Measurements from ENCODE around the gene CISH. TPM values are rescaled to one million over a fixed set of nuclear protein-coding genes. Genes with fewer than 3 reads are reported as not detected.

The CISH gene
- total RNA-seq, 3 donors from 2014 or later (not counting 1 experiment from before 2014, with no cell fraction given), result 2.4 to 23.6 (median 11.3) TPM

DNA sequence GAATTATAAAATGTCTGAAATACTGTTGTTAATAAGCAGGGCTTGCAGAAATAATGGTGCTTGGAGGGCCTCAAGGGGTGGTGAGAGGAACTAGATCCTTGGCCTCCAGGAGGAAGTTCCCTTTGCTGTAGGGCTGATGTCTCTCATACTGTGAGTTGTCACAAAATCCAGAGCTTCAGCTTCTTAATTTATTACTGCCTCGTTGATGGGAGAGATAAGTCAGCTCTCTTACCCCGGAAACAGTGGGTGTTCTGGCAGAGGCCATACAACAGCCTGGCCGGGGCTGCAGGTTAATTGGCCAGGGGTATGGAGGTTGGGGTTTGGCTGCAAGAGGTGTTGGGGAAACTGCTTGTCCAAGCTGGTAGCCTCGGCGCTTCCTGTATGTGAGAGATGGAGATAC is 20.9 kb upstream of the CISH start:
- H3K4me3 Mint-ChIP-seq, result peak overlapping the region; percentile 70

DNA sequence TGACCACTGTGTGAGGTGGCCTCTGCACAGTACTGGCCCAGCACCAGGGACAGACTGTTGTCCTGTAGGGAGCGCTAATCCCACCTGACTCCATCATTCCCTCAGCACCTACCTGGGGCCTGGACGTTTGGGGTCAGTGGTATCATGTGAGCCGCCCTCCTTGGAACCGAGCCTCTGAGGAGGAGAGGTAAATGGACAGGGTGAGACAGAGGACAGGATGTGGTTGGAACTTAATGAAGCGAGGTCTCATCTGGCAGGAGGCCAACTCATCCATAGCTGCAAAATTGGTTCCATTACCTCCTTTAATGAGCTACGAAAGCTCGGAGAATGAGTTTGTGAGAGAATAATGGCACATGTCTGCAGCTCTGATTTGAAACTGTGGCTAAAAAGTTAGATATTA is 19.3 kb upstream of the CISH start:
- ATAC-seq (no peak), DNase-seq (no peak)
- peaks cover 73 to 89% of the 10 kb centered on the region in 2 donors for H3K4me1 Mint-ChIP-seq
- Histone ChIP-seq H3K27ac (ENCODE audit: low read length) (no peak overlapping the region), H3K27me3 (ENCODE audit: control insufficient read depth, insufficient read depth, low read length) (no peaks in the 10 kb centered on the region), H3K9me3 (ENCODE audit: control insufficient read depth, insufficient read depth, low read length) (no peaks in the 10 kb centered on the region), H3K4me1 (ENCODE audit: control insufficient read depth, insufficient read depth, low read length) (peaks cover 98% of the 10 kb centered on the region), H3K4me3 (ENCODE audit: low read length) (no peak overlapping the region), H3K36me3 (ENCODE audit: control insufficient read depth, insufficient read depth, low read length) (peaks cover 2% of the 10 kb centered on the region)
- H3K4me3 Mint-ChIP-seq, result peak overlapping the region; percentile 40
- 51% methylated on average over 7 of the region's 7 CpGs for WGBS (ENCODE audit: insufficient coverage)
- H3K27ac Mint-ChIP-seq, result peak overlapping the region; percentile 87 to 88
- TF ChIP-seq, protein P1, sequence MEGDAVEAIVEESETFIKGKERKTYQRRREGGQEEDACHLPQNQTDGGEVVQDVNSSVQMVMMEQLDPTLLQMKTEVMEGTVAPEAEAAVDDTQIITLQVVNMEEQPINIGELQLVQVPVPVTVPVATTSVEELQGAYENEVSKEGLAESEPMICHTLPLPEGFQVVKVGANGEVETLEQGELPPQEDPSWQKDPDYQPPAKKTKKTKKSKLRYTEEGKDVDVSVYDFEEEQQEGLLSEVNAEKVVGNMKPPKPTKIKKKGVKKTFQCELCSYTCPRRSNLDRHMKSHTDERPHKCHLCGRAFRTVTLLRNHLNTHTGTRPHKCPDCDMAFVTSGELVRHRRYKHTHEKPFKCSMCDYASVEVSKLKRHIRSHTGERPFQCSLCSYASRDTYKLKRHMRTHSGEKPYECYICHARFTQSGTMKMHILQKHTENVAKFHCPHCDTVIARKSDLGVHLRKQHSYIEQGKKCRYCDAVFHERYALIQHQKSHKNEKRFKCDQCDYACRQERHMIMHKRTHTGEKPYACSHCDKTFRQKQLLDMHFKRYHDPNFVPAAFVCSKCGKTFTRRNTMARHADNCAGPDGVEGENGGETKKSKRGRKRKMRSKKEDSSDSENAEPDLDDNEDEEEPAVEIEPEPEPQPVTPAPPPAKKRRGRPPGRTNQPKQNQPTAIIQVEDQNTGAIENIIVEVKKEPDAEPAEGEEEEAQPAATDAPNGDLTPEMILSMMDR (IDR thresholded peaks at IDR 0.05), result no peak
- no peaks in the 10 kb centered on the region for H3K27me3 Mint-ChIP-seq (ENCODE audit: low read depth in 2 of 2)
- no peaks in the 10 kb centered on the region for H3K9me3 Mint-ChIP-seq
- intact Hi-C loops (cut with micrococcal nuclease), result no loop called here
- no peaks in the 10 kb centered on the region for H3K36me3 Mint-ChIP-seq

More for the DNA sequence above, 20.9 kb upstream of the CISH start:
- WGBS (ENCODE audit: insufficient coverage), result 19% methylated on average over 5 of the region's 5 CpGs
- H3K27ac Mint-ChIP-seq, result peak overlapping the region; percentile 87 to 88
- peak; percentile 46 to 64 (median 52) for ATAC-seq
- Histone ChIP-seq H3K36me3 (ENCODE audit: control insufficient read depth, insufficient read depth, low read length) (peaks cover 2% of the 10 kb centered on the region), H3K27ac (ENCODE audit: low read length) (peak overlapping the region; percentile 12), H3K4me3 (ENCODE audit: low read length) (no peak overlapping the region), H3K4me1 (ENCODE audit: control insufficient read depth, insufficient read depth, low read length) (peaks cover 97% of the 10 kb centered on the region), H3K9me3 (ENCODE audit: control insufficient read depth, insufficient read depth, low read length) (no peaks in the 10 kb centered on the region), H3K27me3 (ENCODE audit: control insufficient read depth, insufficient read depth, low read length) (no peaks in the 10 kb centered on the region)
- H3K4me1 Mint-ChIP-seq, result peaks cover 73 to 91% of the 10 kb centered on the region in 2 donors
- no peaks in the 10 kb centered on the region for H3K9me3 Mint-ChIP-seq
- no peaks in the 10 kb centered on the region for H3K27me3 Mint-ChIP-seq (ENCODE audit: low read depth in 2 of 2)
- DNase-seq, result peak in 1 of 2 donors; percentile 30
- no peaks in the 10 kb centered on the region for H3K36me3 Mint-ChIP-seq
- intact Hi-C loops (cut with micrococcal nuclease), result no loop called here
- TF ChIP-seq, protein P1 (IDR thresholded peaks at IDR 0.05), result no peak

DNA sequence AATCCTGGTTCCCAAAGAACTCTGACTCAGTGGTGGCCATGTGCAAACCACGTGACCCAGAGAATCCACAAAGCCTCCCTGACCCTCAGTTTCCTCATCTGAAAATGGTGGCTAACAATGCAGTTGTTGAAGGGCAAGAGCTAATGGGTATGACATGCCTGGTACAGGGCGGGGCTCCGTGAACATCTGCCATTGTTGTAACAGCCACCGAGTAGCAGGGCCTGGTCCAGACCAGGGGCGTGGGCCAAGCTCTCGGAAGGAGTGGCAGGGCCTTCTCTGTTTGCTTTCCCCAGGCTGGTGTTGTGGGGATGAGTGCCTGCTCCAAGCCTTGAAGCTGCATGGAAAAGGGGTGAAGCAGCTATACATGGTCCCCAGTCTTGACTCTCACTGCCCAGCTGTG is 18.8 kb upstream of the CISH start:
- peak overlapping the region; percentile 87 to 88 for H3K27ac Mint-ChIP-seq
- H3K36me3 Mint-ChIP-seq, result no peaks in the 10 kb centered on the region
- DNase-seq, result no peak
- WGBS (ENCODE audit: insufficient coverage), result 91% methylated on average over 6 of the region's 6 CpGs
- H3K4me1 Mint-ChIP-seq, result peaks cover 74 to 94% of the 10 kb centered on the region in 2 donors
- H3K36me3 ChIP-seq (ENCODE audit: control insufficient read depth, insufficient read depth, low read length), result peaks cover 2% of the 10 kb centered on the region
- no peaks in the 10 kb centered on the region for H3K27me3 ChIP-seq (ENCODE audit: control insufficient read depth, insufficient read depth, low read length)
- intact Hi-C loops (cut with micrococcal nuclease), result no loop called here
- no peaks in the 10 kb centered on the region for H3K27me3 Mint-ChIP-seq (ENCODE audit: low read depth in 2 of 2)
- peaks cover 98% of the 10 kb centered on the region for H3K4me1 ChIP-seq (ENCODE audit: control insufficient read depth, insufficient read depth, low read length)
- H3K9me3 Mint-ChIP-seq, result no peaks in the 10 kb centered on the region
- no peaks in the 10 kb centered on the region for H3K9me3 ChIP-seq (ENCODE audit: control insufficient read depth, insufficient read depth, low read length)
- H3K4me3 ChIP-seq (ENCODE audit: low read length), result no peak overlapping the region
- TF ChIP-seq, protein P1 (IDR thresholded peaks at IDR 0.05), result no peak
- H3K4me3 Mint-ChIP-seq, result peak overlapping the region; percentile 52
- no peak overlapping the region for H3K27ac ChIP-seq (ENCODE audit: low read length)
- no peak for ATAC-seq

DNA sequence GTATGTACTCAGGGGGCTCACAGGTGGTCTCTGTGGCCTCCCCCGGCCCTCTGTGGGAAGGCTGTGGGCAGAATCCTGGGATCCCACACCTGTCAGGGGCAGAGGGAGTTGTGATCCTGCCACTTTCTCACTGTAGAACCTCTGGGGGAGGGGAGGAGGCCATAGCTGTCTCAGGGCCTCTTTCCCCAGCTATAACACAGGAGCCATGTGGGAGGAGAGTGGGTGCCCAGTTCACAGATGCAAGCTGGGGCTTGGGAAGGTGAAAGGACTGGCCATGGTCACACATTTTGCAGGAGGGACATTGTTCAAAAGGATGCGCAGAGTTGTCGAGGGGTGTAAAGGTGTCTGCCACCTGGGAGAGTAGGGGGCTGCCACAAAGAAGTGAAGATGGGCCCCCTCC is 17.0 kb upstream of the CISH start:
- DNase-seq (no peak), ATAC-seq (no peak)
- Histone ChIP-seq H3K27ac (ENCODE audit: low read length) (no peak overlapping the region), H3K4me3 (ENCODE audit: low read length) (no peak overlapping the region), H3K4me1 (ENCODE audit: control insufficient read depth, insufficient read depth, low read length) (peaks cover 98% of the 10 kb centered on the region), H3K36me3 (ENCODE audit: control insufficient read depth, insufficient read depth, low read length) (peaks cover 2% of the 10 kb centered on the region), H3K27me3 (ENCODE audit: control insufficient read depth, insufficient read depth, low read length) (no peaks in the 10 kb centered on the region), H3K9me3 (ENCODE audit: control insufficient read depth, insufficient read depth, low read length) (no peaks in the 10 kb centered on the region)
- peaks cover 86 to 97% of the 10 kb centered on the region in 2 donors for H3K4me1 Mint-ChIP-seq
- WGBS (ENCODE audit: insufficient coverage), result 92% methylated on average over 3 of the region's 3 CpGs
- intact Hi-C loops (cut with micrococcal nuclease), result no loop called here
- peak overlapping the region; percentile 38 to 69 for H3K27ac Mint-ChIP-seq
- H3K4me3 Mint-ChIP-seq, result no peak overlapping the region
- no peaks in the 10 kb centered on the region for H3K9me3 Mint-ChIP-seq
- H3K27me3 Mint-ChIP-seq (ENCODE audit: low read depth in 2 of 2), result no peaks in the 10 kb centered on the region
- H3K36me3 Mint-ChIP-seq, result no peaks in the 10 kb centered on the region
- TF ChIP-seq, protein P1 (IDR thresholded peaks at IDR 0.05), result no peak

Data from natural killer cell (primary cell).